ENCODE measurements around the gene CIRBP. TPM values are rescaled to one million over a fixed set of nuclear protein-coding genes. Genes with fewer than 3 reads are reported as not detected.

The CIRBP gene
- total RNA-seq, 1 donor from 2014 or later = 659 TPM

DNA sequence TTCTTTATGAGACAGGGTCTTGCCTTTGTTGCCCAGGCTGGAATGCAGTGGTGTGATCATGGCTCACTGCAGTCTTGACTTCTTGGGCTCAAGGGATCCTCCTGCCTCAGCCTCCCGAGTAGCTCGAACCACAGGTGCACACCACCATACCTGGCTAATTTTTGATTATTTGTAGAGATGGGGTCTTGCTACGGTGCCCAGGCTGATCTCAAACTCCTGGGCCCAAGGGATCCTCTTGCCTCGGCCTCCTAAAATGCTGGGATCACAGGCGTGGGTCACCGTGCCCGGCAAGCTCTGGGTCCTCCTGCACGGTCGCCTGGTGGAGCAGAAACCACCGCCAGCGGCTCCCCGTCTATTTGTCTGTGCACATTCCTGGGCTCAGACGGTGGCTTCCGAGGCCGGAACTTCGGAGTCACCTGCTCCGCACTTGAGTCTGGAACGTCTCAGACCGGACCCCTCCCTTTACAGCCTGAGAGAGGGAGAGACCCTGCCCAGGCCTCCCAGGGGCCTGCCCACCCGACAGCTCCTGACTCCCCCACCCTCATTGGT lies 38.7 kb downstream of the CIRBP start:
- H3K9me3 Mint-ChIP-seq = no peaks in the 10 kb centered on the region
- TF ChIP-seq, protein P1, sequence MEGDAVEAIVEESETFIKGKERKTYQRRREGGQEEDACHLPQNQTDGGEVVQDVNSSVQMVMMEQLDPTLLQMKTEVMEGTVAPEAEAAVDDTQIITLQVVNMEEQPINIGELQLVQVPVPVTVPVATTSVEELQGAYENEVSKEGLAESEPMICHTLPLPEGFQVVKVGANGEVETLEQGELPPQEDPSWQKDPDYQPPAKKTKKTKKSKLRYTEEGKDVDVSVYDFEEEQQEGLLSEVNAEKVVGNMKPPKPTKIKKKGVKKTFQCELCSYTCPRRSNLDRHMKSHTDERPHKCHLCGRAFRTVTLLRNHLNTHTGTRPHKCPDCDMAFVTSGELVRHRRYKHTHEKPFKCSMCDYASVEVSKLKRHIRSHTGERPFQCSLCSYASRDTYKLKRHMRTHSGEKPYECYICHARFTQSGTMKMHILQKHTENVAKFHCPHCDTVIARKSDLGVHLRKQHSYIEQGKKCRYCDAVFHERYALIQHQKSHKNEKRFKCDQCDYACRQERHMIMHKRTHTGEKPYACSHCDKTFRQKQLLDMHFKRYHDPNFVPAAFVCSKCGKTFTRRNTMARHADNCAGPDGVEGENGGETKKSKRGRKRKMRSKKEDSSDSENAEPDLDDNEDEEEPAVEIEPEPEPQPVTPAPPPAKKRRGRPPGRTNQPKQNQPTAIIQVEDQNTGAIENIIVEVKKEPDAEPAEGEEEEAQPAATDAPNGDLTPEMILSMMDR (IDR thresholded peaks at IDR 0.05; ENCODE audit: unreplicated experiment) = no peak
- peaks cover 4% of the 10 kb centered on the region for H3K4me1 Mint-ChIP-seq
- no peaks in the 10 kb centered on the region for H3K27me3 Mint-ChIP-seq (ENCODE audit: low read depth)
- DNase-seq (ENCODE audit: low spot score in 2 of 2, unreplicated experiment in 2 of 2) = no peak
- no peak overlapping the region for H3K4me3 Mint-ChIP-seq
- no peak overlapping the region for H3K27ac Mint-ChIP-seq
- no peaks in the 10 kb centered on the region for H3K36me3 Mint-ChIP-seq

DNA sequence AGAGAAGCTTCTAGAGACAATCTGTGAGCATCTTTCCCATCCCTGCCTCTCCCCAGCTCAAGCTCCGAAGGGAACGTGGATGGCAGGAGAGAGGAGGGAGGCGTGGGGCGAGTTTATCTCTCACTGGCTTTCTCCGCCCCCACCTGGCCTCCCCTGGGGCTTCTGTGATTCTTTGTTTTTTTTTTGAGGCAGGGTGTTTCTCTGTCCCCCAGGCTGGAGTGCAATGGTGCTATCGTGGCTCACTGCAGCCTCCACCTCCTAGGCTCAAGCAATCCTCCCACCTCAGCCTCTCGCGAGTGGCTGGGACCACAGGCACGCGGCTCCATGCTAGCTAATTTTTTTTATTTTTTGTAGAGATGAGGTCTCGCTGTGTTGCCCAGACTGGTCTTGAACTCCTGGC lies 39.6 kb downstream of the CIRBP start:
- no peak overlapping the region for H3K4me3 Mint-ChIP-seq
- no peaks in the 10 kb centered on the region for H3K9me3 Mint-ChIP-seq

DNA sequence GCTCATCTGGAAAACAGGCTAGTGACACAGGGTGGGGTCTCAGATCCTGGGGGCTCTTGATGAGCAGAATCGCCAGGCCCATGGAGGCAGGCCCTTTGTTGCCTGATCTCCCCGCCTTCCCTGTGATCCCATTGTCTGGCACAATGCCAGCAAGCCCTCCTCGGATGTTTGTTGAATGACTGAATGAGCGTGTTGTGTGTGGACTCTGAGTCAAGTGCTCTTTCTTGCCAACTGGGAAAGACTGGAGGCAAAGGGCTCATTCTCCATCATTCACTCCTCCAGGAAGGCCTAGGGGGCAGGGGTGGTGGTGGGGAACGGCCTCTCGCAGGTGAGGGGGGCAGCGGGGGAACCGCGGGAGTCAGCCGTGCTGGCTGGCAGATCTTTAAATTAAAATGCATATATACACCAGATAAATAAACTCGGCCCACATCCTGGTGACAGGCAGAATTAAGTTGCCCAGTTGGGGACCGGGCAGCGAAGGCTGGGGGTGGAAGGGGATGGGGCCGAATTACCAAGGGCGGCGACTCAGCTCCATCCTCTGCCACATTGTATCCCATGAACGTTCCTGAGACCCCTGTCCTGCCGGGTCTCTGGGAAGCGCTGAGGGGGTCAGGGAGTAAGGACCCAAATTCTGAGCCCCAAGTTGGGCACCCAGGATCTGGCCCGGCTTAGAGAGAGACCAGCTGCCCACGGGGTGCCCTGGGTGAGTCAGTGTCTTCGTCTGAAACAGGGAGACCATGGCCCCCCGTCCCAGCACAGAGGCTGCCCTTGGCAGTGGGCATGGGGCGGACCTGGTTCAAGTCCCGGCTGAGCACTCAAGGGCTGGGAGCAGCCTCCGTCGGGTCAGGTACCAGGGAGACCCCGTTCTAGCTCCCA lies 41.1 kb downstream of the CIRBP start:
- TF ChIP-seq, protein P1 (IDR thresholded peaks at IDR 0.05; ENCODE audit: unreplicated experiment) = no peak
- H3K4me1 Mint-ChIP-seq = peaks cover 11% of the 10 kb centered on the region
- H3K36me3 Mint-ChIP-seq = no peaks in the 10 kb centered on the region
- no peak overlapping the region for H3K27ac Mint-ChIP-seq
- no peak for DNase-seq (ENCODE audit: low spot score in 2 of 2, unreplicated experiment in 2 of 2)
- H3K9me3 Mint-ChIP-seq = no peaks in the 10 kb centered on the region
- peaks cover 1% of the 10 kb centered on the region for H3K27me3 Mint-ChIP-seq (ENCODE audit: low read depth)
- no peak overlapping the region for H3K4me3 Mint-ChIP-seq

More for the DNA sequence above, 39.6 kb downstream of the CIRBP start:
- Mint-ChIP-seq H3K27ac (no peak overlapping the region), H3K4me1 (peaks cover 6% of the 10 kb centered on the region), H3K36me3 (no peaks in the 10 kb centered on the region), H3K27me3 (ENCODE audit: low read depth) (no peaks in the 10 kb centered on the region)
- DNase-seq (ENCODE audit: low spot score in 2 of 2, unreplicated experiment in 2 of 2) = no peak
- TF ChIP-seq, protein P1 (IDR thresholded peaks at IDR 0.05; ENCODE audit: unreplicated experiment) = no peak

DNA sequence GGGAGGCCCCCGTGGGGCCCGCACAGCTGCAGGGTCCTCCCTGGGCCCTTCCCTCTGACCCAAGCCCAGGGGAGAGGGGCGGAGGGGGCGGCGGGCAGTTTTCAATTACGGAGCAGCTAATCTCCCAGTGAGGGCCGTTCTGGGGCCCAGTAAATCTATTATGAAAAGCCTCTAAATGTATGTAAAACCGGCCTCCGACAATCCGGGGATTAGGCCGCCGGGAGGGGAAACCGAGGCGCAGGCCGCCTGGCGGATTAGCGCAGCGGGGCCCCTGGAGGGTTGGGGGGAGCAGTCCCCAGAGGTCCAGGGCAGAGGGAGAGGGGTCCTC lies 41.7 kb downstream of the CIRBP start:
- Mint-ChIP-seq H3K9me3 (no peaks in the 10 kb centered on the region), H3K4me1 (peaks cover 11% of the 10 kb centered on the region), H3K27me3 (ENCODE audit: low read depth) (peaks cover 5% of the 10 kb centered on the region), H3K4me3 (no peak overlapping the region), H3K36me3 (no peaks in the 10 kb centered on the region), H3K27ac (no peak overlapping the region)
- DNase-seq (ENCODE audit: low spot score in 2 of 2, unreplicated experiment in 2 of 2) = no peak
- TF ChIP-seq, protein P1 (IDR thresholded peaks at IDR 0.05; ENCODE audit: unreplicated experiment) = no peak

DNA sequence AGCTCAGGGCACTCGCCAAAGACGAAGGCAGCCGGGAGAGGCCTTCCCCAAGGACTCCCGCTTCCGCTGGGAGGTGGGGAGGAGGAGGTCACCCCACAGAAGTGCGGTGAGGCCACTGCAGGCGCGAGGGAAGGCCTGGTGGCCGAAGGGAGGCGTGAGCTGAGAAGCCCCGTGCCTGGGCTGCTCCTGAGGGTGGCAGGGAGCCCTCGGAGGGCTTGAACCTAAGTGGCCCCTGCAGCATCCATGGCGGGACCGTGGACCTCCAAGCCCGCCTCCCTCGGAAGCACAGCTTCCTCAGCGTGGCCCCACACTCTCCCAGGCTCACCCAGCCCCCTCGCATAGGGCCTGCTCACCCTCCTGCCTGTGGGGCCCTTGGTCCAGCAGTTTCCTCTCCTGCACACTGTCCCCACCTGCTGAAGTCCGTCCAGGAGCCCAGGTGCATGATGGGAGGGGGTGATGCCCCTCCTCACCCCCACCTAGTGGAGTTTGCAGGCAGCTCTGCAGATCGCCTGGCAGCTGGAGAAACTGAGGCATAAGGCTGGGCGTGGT lies 42.5 kb downstream of the CIRBP start:
- Mint-ChIP-seq H3K4me1 (peaks cover 11% of the 10 kb centered on the region), H3K9me3 (no peaks in the 10 kb centered on the region), H3K4me3 (no peak overlapping the region), H3K27me3 (ENCODE audit: low read depth) (peaks cover 10% of the 10 kb centered on the region), H3K36me3 (no peaks in the 10 kb centered on the region), H3K27ac (no peak overlapping the region)
- TF ChIP-seq, protein P1 (IDR thresholded peaks at IDR 0.05; ENCODE audit: unreplicated experiment) = no peak
- no peak for DNase-seq (ENCODE audit: low spot score in 2 of 2, unreplicated experiment in 2 of 2)

All from mesothelial cell of epicardium (in vitro differentiated cells).